K562 (cell line): ENCODE results near the gene ZNF598. TPM values are rescaled to one million over a fixed set of nuclear protein-coding genes. Genes with fewer than 3 reads are reported as not detected.

Experiments used
- BCL6 ChIP-seq: fragments of 250-450 bp; sonication (Bioruptor Pico); IDR thresholded peaks from 2 replicates; pipeline ENCODE4 v1.4.0; 2020
- FOXA3 ChIP-seq, 2 experiments: fragments of 450-650 bp in 1 of 2; sonication (generic) in 1 of 2; formaldehyde crosslinking; IDR thresholded peaks in 1 of 2; conservative IDR thresholded peaks in 1 of 2; 2 replicates each; pipeline versions ENCODE4 v1.4.0 to v1.8.0; 2020 to 2022; ENCODE audit warnings: mild to moderate bottlenecking in 2 of 2, missing genetic modification reagents in 1 of 2
- FOXP4 ChIP-seq: sonication (generic); formaldehyde crosslinking; IDR thresholded peaks from 2 replicates; pipeline ENCODE4 v1.8.0; 2022; ENCODE audit warnings: mild to moderate bottlenecking, missing genetic modification reagents, borderline replicate concordance
- HCFC1 ChIP-seq: IDR thresholded peaks from 2 replicates; pipeline ENCODE4 v1.6.1; 2012; ENCODE audit warnings: low read depth, low read length, improper control_type of control experiment
- IRF1 ChIP-seq: sonication (generic); formaldehyde crosslinking; IDR thresholded peaks from 2 replicates; pipeline ENCODE4 v1.8.0; 2022; ENCODE audit warnings: missing genetic modification reagents, mild to moderate bottlenecking, borderline replicate concordance
- MGA ChIP-seq: fragments of 450-650 bp; IDR thresholded peaks from 2 replicates; pipeline ENCODE4 v1.6.1; 2016; ENCODE audit warnings: mild to moderate bottlenecking, moderate library complexity
- MYNN ChIP-seq, 2 experiments: sonication (generic); formaldehyde crosslinking in 1 of 2; IDR thresholded peaks; 2 replicates each; pipeline versions ENCODE4 v1.5.0 to v1.6.1; 2016 to 2020; ENCODE audit warnings: antibody characterized with exemption in 1 of 2, missing genetic modification reagents in 1 of 2
- NR2C1 ChIP-seq, 2 experiments: fragments of 450-650 bp; IDR thresholded peaks; 2 replicates each; pipeline ENCODE4 v1.6.1; 2017; ENCODE audit warnings: mild to moderate bottlenecking in 2 of 2, antibody characterized with exemption in 1 of 2, inconsistent platforms in 1 of 2, missing compliant biosample characterization in 1 of 2, missing genetic modification characterization in 1 of 2
- NR2C2 ChIP-seq, 2 experiments: fragments of 200-800 bp in 1 of 2; sonication (Bioruptor generic) in 1 of 2; sonication (generic) in 1 of 2; formaldehyde crosslinking in 1 of 2; IDR thresholded peaks; 2 replicates each; pipeline versions ENCODE4 v1.6.1 to v1.8.0; 2016 to 2022; ENCODE audit warnings: mild to moderate bottlenecking in 1 of 2, missing compliant biosample characterization in 1 of 2, missing genetic modification characterization in 1 of 2, missing genetic modification reagents in 1 of 2
- STAG1 ChIP-seq: sonication (generic); formaldehyde crosslinking; IDR thresholded peaks from 2 replicates; pipeline ENCODE4 v1.5.0; 2020; ENCODE audit warnings: missing genetic modification reagents, borderline replicate concordance
- ZNF347 ChIP-seq: fragments of 450-650 bp; formaldehyde crosslinking; IDR thresholded peaks from 2 replicates; pipeline ENCODE4 v1.4.0; 2020; ENCODE audit warnings: low read depth, mild to moderate bottlenecking, moderate library complexity
- polyA plus RNA-seq, 8 experiments: library from polyadenylated mRNA; depleted of rRNA in 4 of 8; stranded (reverse) in 5 of 8; unstranded in 3 of 8; fragments of >200 nt; fragmentation: Nextera tagmentation in 2 of 8; fragmentation: Illumina TruSeq in 1 of 8; extraction: Ambion mirVana in 2 of 8; extraction: Trizol in 1 of 8; gene quantifications; 2 replicates each; pipeline versions ENCODE4 v1.2.1 to v1.2.3, GENCODE V29; 2011 to 2014; ENCODE audit warnings: inconsistent platforms in 1 of 8, missing spikeins in 1 of 8
- total RNA-seq, 7 experiments: library from RNA; depleted of rRNA in 6 of 7; stranded (reverse); fragments of >200 nt in 6 of 7; fragmentation: Illumina TruSeq in 2 of 7; extraction: Trizol in 2 of 7; gene quantifications; 2 replicates each; pipeline versions ENCODE4 v1.2.1 to v1.2.3, GENCODE V29; 2011 to 2021; ENCODE audit warnings: low replicate concordance in 1 of 7

Gene ZNF598
- total and polyA plus RNA-seq, 9 of the 15 experiments (the other 6 are each of a cell fraction or from before 2014, with no cell fraction given) = 0.11 to 115 (median 29.6) TPM

GRCh38 chr16:1959269-1960039 lies 50.2 kb downstream of the ZNF598 start, which contains the start of gene NDUFB10 (continued):
- TF ChIP-seq MGA (peak; percentile 57), NR2C2 (CRISPR knock-in tag; IDR thresholded peaks at IDR 0.05) (peak; percentile 79), NR2C2 (tag; IDR thresholded peaks at IDR 0.05) (peak; percentile 85), FOXP4 (CRISPR knock-in tag) (no peak), ZNF347 (CRISPR knock-in tag) (no peak), HCFC1 (peak; percentile 98), FOXA3 (CRISPR knock-in tag; conservative IDR thresholded peaks at IDR 0.05 in 1 of 2, IDR thresholded peaks at IDR 0.05 in 1 of 2) (no peak), BCL6 (CRISPR knock-in tag) (no peak), NR2C1 (IDR thresholded peaks at IDR 0.05) (no peak), NR2C1 (tag; IDR thresholded peaks at IDR 0.05) (0 out of 2 replicates have a peak, but pooled peaks have one; percentile 22), IRF1 (CRISPR knock-in tag) (no peak), MYNN (IDR thresholded peaks at IDR 0.05) (peak; percentile 25; the same call in 1 of the 2 replicates), MYNN (CRISPR knock-in tag; IDR thresholded peaks at IDR 0.05) (no peak), STAG1 (CRISPR knock-in tag) (peak; percentile 22; the same call in 1 of the 2 replicates)
